ENCODE results near the gene PPP1R18.
"Not testable (repeated sequence)": the region's sequence is repeated elsewhere in the genome, so short reads cannot be mapped to it uniquely, and the experiment has no call there.

PPP1R18 gene

DNA sequence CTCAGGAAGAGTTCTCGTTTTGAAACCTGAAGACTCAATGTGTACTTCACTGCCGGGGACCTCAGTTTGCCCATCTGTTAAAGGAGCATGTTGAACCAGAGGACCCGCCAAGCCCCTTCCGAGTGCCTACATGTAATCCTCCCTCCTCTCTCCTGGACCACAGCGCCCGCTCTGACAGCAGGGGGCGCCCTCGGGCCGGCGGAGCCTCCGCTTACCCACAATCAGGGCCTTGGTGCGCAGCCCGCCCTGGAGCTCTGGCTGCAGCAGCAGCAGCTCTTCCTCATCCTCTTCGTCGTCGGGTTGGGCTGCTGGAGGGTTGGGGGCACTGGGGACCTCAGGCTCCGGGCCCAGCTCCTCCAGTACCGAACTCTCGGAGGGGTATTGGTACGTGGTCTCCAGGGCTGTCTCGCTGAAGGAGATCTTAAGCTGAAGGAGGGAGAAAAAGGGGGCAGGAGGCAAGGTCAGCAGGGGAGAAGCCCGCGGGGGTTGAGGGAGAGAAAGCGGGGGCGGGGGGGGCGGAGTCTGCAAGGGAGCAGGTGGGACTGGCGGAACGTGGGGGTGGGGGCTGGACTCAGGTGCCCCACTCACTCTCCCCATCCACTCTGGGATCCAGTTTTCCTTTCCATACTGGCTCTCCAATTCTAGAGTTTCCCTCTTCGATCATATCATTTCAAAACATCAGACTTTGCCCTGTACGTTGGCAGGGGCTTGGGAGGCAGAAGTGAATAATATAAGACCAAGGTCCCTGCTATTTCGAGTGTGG is 7.3 kb downstream of the PPP1R18 start:
- TF ChIP-seq, protein P1, sequence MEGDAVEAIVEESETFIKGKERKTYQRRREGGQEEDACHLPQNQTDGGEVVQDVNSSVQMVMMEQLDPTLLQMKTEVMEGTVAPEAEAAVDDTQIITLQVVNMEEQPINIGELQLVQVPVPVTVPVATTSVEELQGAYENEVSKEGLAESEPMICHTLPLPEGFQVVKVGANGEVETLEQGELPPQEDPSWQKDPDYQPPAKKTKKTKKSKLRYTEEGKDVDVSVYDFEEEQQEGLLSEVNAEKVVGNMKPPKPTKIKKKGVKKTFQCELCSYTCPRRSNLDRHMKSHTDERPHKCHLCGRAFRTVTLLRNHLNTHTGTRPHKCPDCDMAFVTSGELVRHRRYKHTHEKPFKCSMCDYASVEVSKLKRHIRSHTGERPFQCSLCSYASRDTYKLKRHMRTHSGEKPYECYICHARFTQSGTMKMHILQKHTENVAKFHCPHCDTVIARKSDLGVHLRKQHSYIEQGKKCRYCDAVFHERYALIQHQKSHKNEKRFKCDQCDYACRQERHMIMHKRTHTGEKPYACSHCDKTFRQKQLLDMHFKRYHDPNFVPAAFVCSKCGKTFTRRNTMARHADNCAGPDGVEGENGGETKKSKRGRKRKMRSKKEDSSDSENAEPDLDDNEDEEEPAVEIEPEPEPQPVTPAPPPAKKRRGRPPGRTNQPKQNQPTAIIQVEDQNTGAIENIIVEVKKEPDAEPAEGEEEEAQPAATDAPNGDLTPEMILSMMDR (IDR thresholded peaks at IDR 0.05), result peak; percentile 98
- H3K27ac ChIP-seq, result no peak overlapping the region
- H3K4me1 ChIP-seq, result no peaks in the 10 kb centered on the region
- H3K36me3 ChIP-seq (ENCODE audit: control insufficient read depth, insufficient read depth, low read length), result no peaks in the 10 kb centered on the region
- no peaks in the 10 kb centered on the region for H3K79me2 ChIP-seq
- H3K27me3 ChIP-seq (ENCODE audit: control insufficient read depth, insufficient read depth, low read length), result no peaks in the 10 kb centered on the region
- H3K4me2 ChIP-seq (ENCODE audit: low read length), result no peak overlapping the region
- no peak overlapping the region for H3K4me3 ChIP-seq (ENCODE audit: low read depth, low read length)
- no peak overlapping the region for H3K9ac ChIP-seq
- no peaks in the 10 kb centered on the region for H3K9me3 ChIP-seq (ENCODE audit: control insufficient read depth, low read length)
- no peak overlapping the region for H2AFZ ChIP-seq

DNA sequence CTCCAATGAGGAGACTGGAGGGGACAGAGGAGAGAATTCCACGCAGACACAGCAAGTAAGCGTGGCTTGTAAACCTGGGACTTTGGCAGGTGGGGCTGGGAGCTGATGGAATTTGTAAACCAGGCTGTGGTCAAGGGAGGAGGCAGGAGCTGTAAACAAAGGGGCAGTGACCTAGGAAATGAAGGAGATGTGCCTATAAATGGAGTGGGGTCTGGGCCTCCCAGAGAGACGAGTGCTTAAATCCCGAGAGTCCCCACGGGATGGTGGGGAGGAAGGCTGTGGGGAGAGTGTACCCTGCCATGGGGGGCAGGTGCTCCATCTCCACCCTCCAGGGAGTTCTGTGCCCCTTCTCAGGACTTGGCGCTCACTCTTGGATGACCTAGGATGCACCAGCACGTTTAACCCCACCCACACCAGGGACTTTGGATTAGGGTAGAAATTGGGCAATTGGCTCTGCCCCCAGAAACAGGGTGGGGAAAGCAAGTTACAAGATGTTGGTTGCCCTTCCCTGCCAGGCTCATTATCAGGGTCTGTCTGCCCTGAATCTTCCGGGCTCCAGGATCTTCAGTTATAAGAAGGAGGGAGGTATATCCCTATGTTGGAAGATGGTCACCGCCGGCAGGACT is 9.7 kb downstream of the PPP1R18 start:
- Histone ChIP-seq H3K4me2 (ENCODE audit: low read length) (no peak overlapping the region), H3K4me3 (ENCODE audit: low read depth, low read length) (no peak overlapping the region), H3K27ac (no peak overlapping the region), H3K9me3 (ENCODE audit: control insufficient read depth, low read length) (no peaks in the 10 kb centered on the region), H2AFZ (no peak overlapping the region), H3K4me1 (peaks cover under 1% of the 10 kb centered on the region), H3K36me3 (ENCODE audit: control insufficient read depth, insufficient read depth, low read length) (no peaks in the 10 kb centered on the region), H3K79me2 (peaks cover 7% of the 10 kb centered on the region), H3K9ac (no peak overlapping the region), H3K27me3 (ENCODE audit: control insufficient read depth, insufficient read depth, low read length) (no peaks in the 10 kb centered on the region)
- TF ChIP-seq, protein P1 (IDR thresholded peaks at IDR 0.05), result no peak

DNA sequence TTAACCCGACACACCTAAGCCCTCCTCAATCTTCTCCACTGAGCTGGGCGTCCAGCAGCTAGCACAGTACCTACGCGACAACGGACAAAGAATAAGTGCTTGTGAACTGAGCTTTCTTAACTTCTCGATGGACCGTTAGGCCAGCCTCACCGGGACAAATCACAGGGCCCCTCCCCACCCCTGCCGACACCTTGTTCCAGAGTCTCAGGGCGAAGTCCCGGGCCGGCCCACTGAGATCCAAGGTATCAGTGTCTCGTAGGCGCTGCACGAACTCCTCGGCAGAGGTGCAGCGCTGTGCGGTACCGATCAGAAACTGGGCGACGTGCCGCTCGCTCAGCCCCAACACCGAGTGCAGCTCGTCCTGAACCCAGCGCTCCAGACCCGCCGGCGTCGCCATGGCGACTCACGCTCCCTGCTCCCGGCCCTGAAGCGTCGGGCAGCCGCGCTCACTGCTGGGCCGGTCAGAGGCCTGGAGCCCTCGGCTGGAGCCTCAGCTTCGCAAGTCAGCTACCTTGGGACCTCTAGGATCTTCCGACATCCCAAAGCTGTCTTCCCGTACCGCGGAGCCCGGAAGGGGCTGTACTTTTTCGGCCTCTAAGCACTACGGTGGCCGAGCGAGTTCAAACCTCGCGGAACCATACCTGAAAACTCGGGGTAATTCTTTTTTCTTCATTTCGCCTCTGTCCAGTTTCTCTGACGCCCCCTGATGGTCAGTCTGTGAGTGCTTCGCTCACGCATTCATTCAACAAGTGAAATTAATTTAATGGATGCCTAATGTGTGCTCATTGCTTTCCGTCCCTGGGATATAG is 13.8 kb downstream of the PPP1R18 start, which contains the start of gene DHX16:
Gene DHX16, minus strand, starts transcription at position 562 of the 809 bp plus-strand sequence. Its CDS starts 165 bp downstream, at position 397.
- peaks cover 10% of the 10 kb centered on the region for H3K4me1 ChIP-seq
- H3K27me3 ChIP-seq (ENCODE audit: control insufficient read depth, insufficient read depth, low read length), result no peaks in the 10 kb centered on the region
- peak within 1 kb of the TSS; percentile 79 for H3K4me2 ChIP-seq (ENCODE audit: low read length)
- TF ChIP-seq, protein P1 (IDR thresholded peaks at IDR 0.05), result peak; percentile 92
- peak within 1 kb of the TSS; percentile 74 for H3K27ac ChIP-seq
- H3K36me3 ChIP-seq (ENCODE audit: control insufficient read depth, insufficient read depth, low read length), result no peaks in the 10 kb centered on the region
- H2AFZ ChIP-seq, result peak within 1 kb of the TSS; percentile 91
- H3K4me3 ChIP-seq (ENCODE audit: low read depth, low read length), result peak within 1 kb of the TSS; percentile 88
- peak within 1 kb of the TSS; percentile 55 for H3K9ac ChIP-seq
- peaks cover 13% of the 10 kb centered on the region for H3K79me2 ChIP-seq
- no peaks in the 10 kb centered on the region for H3K9me3 ChIP-seq (ENCODE audit: control insufficient read depth, low read length)

DNA sequence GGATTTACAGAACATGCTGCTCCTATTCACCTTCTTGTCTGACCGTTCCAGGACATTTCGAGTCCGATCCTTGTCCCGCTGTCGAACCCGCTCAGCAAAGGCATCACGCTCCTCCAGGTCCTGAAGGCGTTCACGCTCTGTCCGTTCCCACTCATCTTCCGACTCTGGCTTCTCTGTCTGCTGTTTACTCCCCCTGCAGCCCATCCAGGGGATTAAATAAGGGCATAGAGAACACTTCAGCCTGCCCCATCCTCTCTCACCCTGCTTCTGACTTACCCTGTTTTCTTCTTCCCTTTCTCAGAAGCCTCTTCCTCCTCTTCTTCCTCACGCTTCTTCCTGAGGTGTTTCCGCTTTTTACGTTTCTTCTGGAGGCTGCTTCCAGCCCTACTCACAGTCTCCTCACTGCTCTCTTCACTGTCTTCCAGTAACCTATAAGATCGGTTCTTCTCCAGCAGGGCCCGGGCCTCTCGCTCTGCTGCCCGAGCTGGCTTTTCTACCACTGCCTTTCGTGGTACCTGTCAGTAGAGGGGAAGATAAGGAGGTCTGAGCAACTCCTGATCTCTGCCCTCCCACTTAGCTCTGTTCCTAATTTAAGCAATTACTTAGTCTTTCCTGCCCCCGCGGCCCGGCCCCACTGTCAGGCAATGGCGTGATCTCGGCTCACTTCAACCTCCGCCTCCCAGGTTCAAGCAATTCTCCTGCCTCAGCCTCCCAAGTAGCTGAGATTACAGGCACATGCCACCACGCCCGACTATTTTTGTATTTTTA is 15.5 kb downstream of the PPP1R18 start:
- no peaks in the 10 kb centered on the region for H3K36me3 ChIP-seq (ENCODE audit: control insufficient read depth, insufficient read depth, low read length)
- H3K9me3 ChIP-seq (ENCODE audit: control insufficient read depth, low read length), result no peaks in the 10 kb centered on the region
- H3K9ac ChIP-seq, result no peak overlapping the region
- no peaks in the 10 kb centered on the region for H3K27me3 ChIP-seq (ENCODE audit: control insufficient read depth, insufficient read depth, low read length)
- peak overlapping the region; percentile 88 for H3K4me3 ChIP-seq (ENCODE audit: low read depth, low read length)
- H3K27ac ChIP-seq, result no peak overlapping the region
- TF ChIP-seq, protein P1 (IDR thresholded peaks at IDR 0.05), result no peak
- peaks cover 11% of the 10 kb centered on the region for H3K4me1 ChIP-seq
- no peak overlapping the region for H3K4me2 ChIP-seq (ENCODE audit: low read length)
- H3K79me2 ChIP-seq, result peaks cover 13% of the 10 kb centered on the region
- no peak overlapping the region for H2AFZ ChIP-seq

GRCh38 chr6:30666300-30666699 is 20.1 kb downstream of the PPP1R18 start:
- not testable (repeated sequence) for H3K27ac ChIP-seq; H3K36me3 ChIP-seq (ENCODE audit: control insufficient read depth, insufficient read depth, low read length); H3K4me2 ChIP-seq (ENCODE audit: low read length); H3K9ac ChIP-seq; H2AFZ ChIP-seq; H3K27me3 ChIP-seq (ENCODE audit: control insufficient read depth, insufficient read depth, low read length); H3K4me3 ChIP-seq (ENCODE audit: low read depth, low read length); H3K79me2 ChIP-seq; H3K9me3 ChIP-seq (ENCODE audit: control insufficient read depth, low read length); H3K4me1 ChIP-seq

Measured in parathyroid adenoma (tissue), 2 donors.